SK-N-SH treated with all-trans-retinoic acid at 6 μM for 48 hours (cell line): ENCODE data around the gene SPATA20.
A peak's percentile ranks its signal among the peaks of the same experiment; 100 is the strongest.

Source experiments
- ATAC-seq: fragments of 200-7000 bp; cut with Tn5 transposase; 3 replicates; pipeline ENCODE4 v1.9.1; 2020; ENCODE audit warnings: mild to moderate bottlenecking, moderate library complexity
- ARNTL ChIP-seq: fragments of 450-650 bp; formaldehyde crosslinking; IDR thresholded peaks from 2 replicates; pipeline ENCODE4 v1.5.0; 2020; ENCODE audit warnings: low read depth, mild to moderate bottlenecking, moderate library complexity, borderline replicate concordance
- BACH2 ChIP-seq: fragments of 250-450 bp; sonication (Bioruptor Pico); IDR thresholded peaks from 2 replicates; pipeline ENCODE4 v1.9.0; 2021; ENCODE audit warnings: mild to moderate bottlenecking, borderline replicate concordance
- CREB5 ChIP-seq: fragments of 250-450 bp; sonication (Bioruptor Pico); IDR thresholded peaks from 2 replicates; pipeline ENCODE4 v1.5.1; 2020; ENCODE audit warnings: low read depth, mild to moderate bottlenecking, moderate library complexity
- CSDC2 ChIP-seq: fragments of 250-450 bp; sonication (Bioruptor Pico); IDR thresholded peaks from 2 replicates; pipeline ENCODE4 v1.5.0; 2020; ENCODE audit warnings: mild to moderate bottlenecking, moderate library complexity
- ESRRG ChIP-seq: fragments of 250-450 bp; sonication (Bioruptor Pico); IDR thresholded peaks from 2 replicates; pipeline ENCODE4 v1.6.1; 2021; ENCODE audit warnings: mild to moderate bottlenecking
- GLIS3 ChIP-seq: fragments of 250-450 bp; sonication (Bioruptor Pico); IDR thresholded peaks from 2 replicates; pipeline ENCODE4 v1.5.0; 2020; ENCODE audit warnings: mild to moderate bottlenecking, moderate library complexity
- ISL1 ChIP-seq: fragments of 250-450 bp; sonication (Bioruptor Pico); IDR thresholded peaks from 2 replicates; pipeline ENCODE4 v2.1.2; 2022; ENCODE audit warnings: mild to moderate bottlenecking, moderate library complexity
- OSR1 ChIP-seq: fragments of 250-450 bp; sonication (Bioruptor Pico); IDR thresholded peaks from 2 replicates; pipeline ENCODE4 v1.8.0; 2022; ENCODE audit warnings: moderate library complexity, mild to moderate bottlenecking, inconsistent platforms
- POU6F1 ChIP-seq: fragments of 250-450 bp; sonication (Bioruptor Pico); IDR thresholded peaks from 2 replicates; pipeline ENCODE4 v1.8.0; 2021; ENCODE audit warnings: low read depth, mild to moderate bottlenecking, moderate library complexity, borderline replicate concordance
- PPARA ChIP-seq: fragments of 250-450 bp; sonication (Bioruptor Pico); IDR thresholded peaks from 2 replicates; pipeline ENCODE4 v1.5.0; 2020; ENCODE audit warnings: mild to moderate bottlenecking, borderline replicate concordance
- RARB ChIP-seq: fragments of 250-450 bp; sonication (Bioruptor Pico); IDR thresholded peaks from 2 replicates; pipeline ENCODE4 v1.8.0; 2021; ENCODE audit warnings: mild to moderate bottlenecking, moderate library complexity
- SNAI2 ChIP-seq: fragments of 250-450 bp; sonication (Bioruptor Pico); IDR thresholded peaks from 2 replicates; pipeline ENCODE4 v1.5.0; 2020; ENCODE audit warnings: mild to moderate bottlenecking, moderate library complexity
- TCF4 ChIP-seq: fragments of 250-450 bp; sonication (Bioruptor Pico); IDR thresholded peaks from 2 replicates; pipeline ENCODE4 v1.8.0; 2021; ENCODE audit warnings: mild to moderate bottlenecking, moderate library complexity, borderline replicate concordance
- TOX ChIP-seq: fragments of 250-450 bp; sonication (Bioruptor Pico); IDR thresholded peaks from 2 replicates; pipeline ENCODE4 v1.8.0; 2021; ENCODE audit warnings: mild to moderate bottlenecking, moderate library complexity, borderline replicate concordance
- TSHZ2 ChIP-seq: fragments of 250-450 bp; sonication (Bioruptor Pico); IDR thresholded peaks from 2 replicates; pipeline ENCODE4 v1.5.0; 2020; ENCODE audit warnings: mild to moderate bottlenecking, moderate library complexity
- ZC3H10 ChIP-seq: fragments of 250-450 bp; sonication (Bioruptor Pico); IDR thresholded peaks from 2 replicates; pipeline ENCODE4 v1.5.1; 2021; ENCODE audit warnings: mild to moderate bottlenecking, moderate library complexity
- ZFP3 ChIP-seq: fragments of 250-450 bp; sonication (Bioruptor Pico); IDR thresholded peaks from 2 replicates; pipeline ENCODE4 v1.5.0; 2020; ENCODE audit warnings: mild to moderate bottlenecking, moderate library complexity
- ZFP30 ChIP-seq: fragments of 450-650 bp; formaldehyde crosslinking; IDR thresholded peaks from 2 replicates; pipeline ENCODE4 v1.5.0; 2022; ENCODE audit warnings: mild to moderate bottlenecking, moderate library complexity
- ZNF565 ChIP-seq: fragments of 450-650 bp; formaldehyde crosslinking; conservative IDR thresholded peaks from 2 replicates; pipeline ENCODE4 v1.5.0; 2020; ENCODE audit warnings: low read depth, mild to moderate bottlenecking, moderate library complexity
- ZNF70 ChIP-seq: fragments of 450-650 bp; formaldehyde crosslinking; IDR thresholded peaks from 2 replicates; pipeline ENCODE4 v1.5.0; 2020; ENCODE audit warnings: mild to moderate bottlenecking, moderate library complexity
- ZNF8 ChIP-seq: fragments of 450-650 bp; formaldehyde crosslinking; IDR thresholded peaks from 2 replicates; pipeline ENCODE4 v1.5.0; 2020; ENCODE audit warnings: mild to moderate bottlenecking, moderate library complexity

The SPATA20 gene

GRCh38 chr17:50599606-50600005 is 52.6 kb downstream of the SPATA20 start:
- TF ChIP-seq ZFP3 (CRISPR knock-in tag): no peak
- TF ChIP-seq ARNTL (CRISPR knock-in tag): no peak
- no peak for TF ChIP-seq ZFP30
- TF ChIP-seq ISL1 (CRISPR knock-in tag): no peak
- TF ChIP-seq BACH2 (CRISPR knock-in tag): no peak
- TF ChIP-seq ZNF70 (CRISPR knock-in tag): no peak
- ATAC-seq: no peak

- TF ChIP-seq CREB5 (CRISPR knock-in tag): no peak
- peak; percentile 25; the same call in 1 of the 2 replicates for TF ChIP-seq TCF4 (CRISPR knock-in tag)
- TF ChIP-seq ZFP30: no peak
- TF ChIP-seq TSHZ2 (CRISPR knock-in tag): no peak; the same call in 1 of the 2 replicates
- TF ChIP-seq ZNF565 (CRISPR knock-in tag): no peak
- TF ChIP-seq GLIS3 (CRISPR knock-in tag): no peak
- ATAC-seq: no peak; the same call in 2 of the 3 replicates
These were observed 54.9 kb downstream of the SPATA20 start for GRCh38 chr17:50601823-50602375.

- TF ChIP-seq OSR1 (no peak), CREB5 (CRISPR knock-in tag) (no peak), TOX (CRISPR knock-in tag) (no peak), GLIS3 (CRISPR knock-in tag) (no peak), ZFP3 (CRISPR knock-in tag) (no peak), TSHZ2 (CRISPR knock-in tag) (no peak), ARNTL (CRISPR knock-in tag) (no peak), ZNF565 (CRISPR knock-in tag) (no peak), CSDC2 (CRISPR knock-in tag) (no peak), SNAI2 (CRISPR knock-in tag) (no peak), BACH2 (CRISPR knock-in tag) (no peak), POU6F1 (no peak), ZNF8 (CRISPR knock-in tag) (no peak), RARB (CRISPR knock-in tag) (no peak), ISL1 (CRISPR knock-in tag) (no peak), TCF4 (CRISPR knock-in tag) (no peak), ZNF70 (CRISPR knock-in tag) (no peak), ZC3H10 (CRISPR knock-in tag) (no peak), PPARA (CRISPR knock-in tag) (no peak), ESRRG (CRISPR knock-in tag) (no peak)
- ATAC-seq: no peak
These were observed 55.9 kb downstream of the SPATA20 start for GRCh38 chr17:50602836-50603235.
